HG02970 (cell line): Measurements from ENCODE around the gene RBM43.
"Not testable (repeated sequence)": the region's sequence is repeated elsewhere in the genome, so short reads cannot be mapped to it uniquely, and the experiment has no call there.

Experiments used
- ATAC-seq: cut with Tn5 transposase; IDR thresholded peaks from one replicate; pipeline ENCODE4 v1.9.1; 2021; ENCODE audit warnings: mild to moderate bottlenecking, moderate library complexity, moderate number of reproducible peaks; ENCODE audit not compliant: unreplicated experiment, low FRiP score

Gene RBM43

DNA sequence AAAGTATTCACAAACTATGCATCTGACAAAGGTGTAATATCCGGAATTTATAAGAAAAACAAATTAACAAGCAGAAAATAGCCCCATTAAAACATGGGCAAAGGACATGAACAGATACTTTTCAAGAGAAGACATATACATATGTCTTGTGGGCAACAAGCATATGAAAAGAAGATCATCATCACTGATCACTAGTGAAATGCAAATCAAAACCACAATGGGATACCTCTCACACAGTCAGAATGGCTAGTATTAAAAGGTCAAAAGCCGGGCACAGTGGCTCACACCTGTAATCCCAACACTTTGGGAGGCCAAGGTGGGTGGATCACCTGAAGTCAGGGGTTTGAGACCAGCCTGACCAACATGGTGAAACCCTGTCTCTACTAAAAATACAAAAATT is 28.4 kb downstream of the RBM43 start:
- ATAC-seq, result not testable (repeated sequence)

DNA sequence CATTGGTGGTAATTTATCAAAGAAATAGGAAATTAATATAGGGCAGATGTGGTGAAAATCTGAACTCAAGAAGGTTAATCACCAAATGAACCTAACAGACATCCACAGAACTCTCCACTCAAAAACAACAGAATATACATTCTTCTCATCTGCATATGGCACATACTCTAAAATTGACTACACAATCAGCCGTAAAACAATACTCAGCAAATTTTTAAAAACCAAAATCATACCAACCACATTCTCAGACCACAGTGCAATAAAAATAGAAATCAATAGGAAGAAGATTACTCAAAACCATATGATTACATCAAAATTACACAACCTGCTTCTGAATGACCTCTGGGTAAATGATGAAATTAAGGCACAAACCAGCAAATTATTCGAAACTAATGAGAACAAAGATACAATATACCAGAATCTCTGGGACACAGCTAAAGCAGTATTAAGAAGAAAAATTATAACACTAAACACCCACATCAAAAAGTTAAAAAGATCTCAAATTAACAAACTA is 31.0 kb downstream of the RBM43 start:
- no peak for ATAC-seq

DNA sequence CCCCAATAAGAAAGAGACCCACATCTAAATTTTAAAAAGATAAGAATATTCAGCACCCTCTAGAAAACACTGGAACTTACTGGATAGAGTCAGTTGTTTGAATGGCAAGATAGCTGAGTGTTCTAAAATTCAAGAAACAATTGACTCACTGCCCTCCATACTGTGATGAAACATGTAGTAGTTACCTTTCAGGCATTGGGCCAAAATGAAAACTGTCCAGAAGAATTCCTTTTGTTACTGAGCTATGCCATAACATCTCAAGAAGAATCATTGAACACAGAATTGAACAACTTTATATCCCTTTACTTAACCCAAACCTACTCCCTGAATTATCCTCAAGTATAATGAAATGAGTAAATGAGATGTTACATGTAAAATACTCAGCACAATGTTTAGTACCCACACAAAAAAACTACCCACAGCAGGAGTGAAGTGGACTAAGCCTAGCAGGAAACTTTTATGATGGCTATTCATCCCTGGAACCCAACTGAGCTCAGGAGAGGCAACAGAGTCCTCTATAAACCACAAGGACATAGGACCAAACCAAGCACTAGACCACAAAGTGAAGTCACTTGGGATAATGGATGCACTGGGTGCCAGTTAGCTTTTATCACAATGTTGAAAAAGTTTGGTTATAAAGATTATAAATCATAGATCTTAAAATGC is 32.7 kb downstream of the RBM43 start:
- ATAC-seq, result no peak

DNA sequence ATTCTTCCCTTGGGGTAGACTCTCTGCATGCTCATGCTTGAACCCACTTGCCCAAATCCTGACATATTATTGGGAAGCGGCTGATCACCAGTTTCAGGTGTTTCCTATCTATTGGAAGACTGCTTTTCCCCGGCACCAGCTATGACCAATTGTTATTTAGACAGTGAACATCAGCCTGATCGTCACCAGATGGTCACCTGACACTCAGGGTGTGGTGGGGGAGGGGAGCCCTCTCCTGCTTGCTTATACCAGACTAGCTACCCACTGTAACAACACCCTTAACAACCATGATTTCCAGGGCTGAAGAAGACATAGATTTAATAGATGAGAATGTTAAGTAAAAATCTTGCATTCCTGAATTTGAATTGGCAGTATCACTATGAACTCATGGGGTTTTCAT is 44.3 kb downstream of the RBM43 start:
- no peak for ATAC-seq

DNA sequence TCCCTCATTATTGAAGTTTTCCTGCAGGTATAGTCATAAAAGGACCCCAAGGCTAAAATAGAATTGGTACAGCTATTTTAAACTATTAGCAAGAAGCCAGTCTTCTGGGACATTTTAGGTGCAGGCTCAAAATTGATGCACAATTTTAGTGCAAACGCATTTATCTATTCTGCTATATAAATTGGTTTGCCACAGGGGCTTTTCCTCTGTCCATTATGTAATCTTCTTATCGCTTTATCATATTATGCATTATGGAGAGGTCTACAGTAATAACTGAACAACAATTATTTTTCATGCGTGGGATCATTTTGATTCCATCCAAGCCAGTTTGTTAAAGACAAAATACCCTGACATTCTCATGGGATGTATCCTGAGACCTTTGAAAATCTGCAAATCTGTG is 54.6 kb downstream of the RBM43 start:
- ATAC-seq, result no peak

DNA sequence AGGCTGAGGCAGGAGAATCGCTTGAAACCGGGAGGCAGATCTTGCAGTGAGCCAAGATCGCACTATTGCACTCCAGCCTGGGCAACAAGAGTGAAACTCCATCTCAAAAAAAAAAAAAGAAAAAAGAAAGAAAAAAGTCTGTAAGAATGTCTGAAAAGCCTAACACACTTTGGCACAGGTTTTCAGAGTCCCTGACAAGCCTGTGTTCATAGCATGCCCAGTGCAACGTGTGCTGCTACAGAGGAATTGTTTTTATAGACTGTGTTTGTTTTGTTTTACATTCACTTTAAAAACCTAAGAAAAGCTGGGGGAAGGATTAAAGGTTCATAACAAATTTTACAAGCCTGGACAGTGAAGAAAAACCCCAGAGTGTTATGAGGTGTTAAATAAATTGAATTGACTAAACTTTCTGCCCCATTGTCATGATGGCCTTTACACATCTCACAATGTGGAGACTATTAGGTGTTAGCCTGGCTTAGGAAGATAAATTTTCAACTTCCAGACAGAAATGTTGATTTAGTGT is 55.2 kb downstream of the RBM43 start:
- ATAC-seq, result no peak

DNA sequence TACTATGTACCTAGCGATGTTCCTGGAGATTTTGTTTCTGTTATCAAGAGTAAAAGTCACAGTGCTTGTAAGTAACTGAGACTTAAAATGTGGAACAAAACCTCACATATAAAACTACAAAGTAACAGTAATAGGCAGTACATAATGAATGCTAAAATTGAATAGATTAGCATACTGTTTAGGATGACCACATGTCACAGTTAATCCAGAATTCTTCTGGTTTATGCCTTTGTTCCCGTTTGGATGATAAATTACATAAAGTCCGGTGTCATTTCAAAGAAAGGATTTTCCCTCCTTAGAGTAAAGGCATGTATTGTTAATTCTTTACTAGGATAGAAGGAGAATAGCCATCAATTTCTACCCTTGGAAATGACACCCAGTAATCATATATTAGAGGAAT is 56.1 kb downstream of the RBM43 start:
- ATAC-seq, result no peak

DNA sequence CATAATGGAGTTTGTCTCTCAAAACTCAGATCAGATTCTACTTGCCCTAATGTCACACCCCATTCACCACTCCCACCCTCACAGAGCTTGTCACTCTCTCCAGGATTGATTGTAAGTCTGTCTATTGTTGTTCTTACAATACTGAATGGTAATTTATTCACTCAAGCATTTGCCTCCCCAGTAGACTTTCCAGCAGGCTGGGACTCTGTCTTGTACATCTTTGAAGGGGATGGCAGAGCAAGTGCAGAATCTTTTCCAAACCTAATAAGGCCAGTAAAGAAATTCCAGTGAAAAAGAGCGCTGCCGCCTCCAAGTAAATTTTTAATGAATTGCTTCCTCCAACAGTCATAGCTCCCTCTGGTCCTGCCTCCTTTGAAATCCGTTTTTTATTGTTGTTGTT is 56.9 kb downstream of the RBM43 start:
- no peak for ATAC-seq

DNA sequence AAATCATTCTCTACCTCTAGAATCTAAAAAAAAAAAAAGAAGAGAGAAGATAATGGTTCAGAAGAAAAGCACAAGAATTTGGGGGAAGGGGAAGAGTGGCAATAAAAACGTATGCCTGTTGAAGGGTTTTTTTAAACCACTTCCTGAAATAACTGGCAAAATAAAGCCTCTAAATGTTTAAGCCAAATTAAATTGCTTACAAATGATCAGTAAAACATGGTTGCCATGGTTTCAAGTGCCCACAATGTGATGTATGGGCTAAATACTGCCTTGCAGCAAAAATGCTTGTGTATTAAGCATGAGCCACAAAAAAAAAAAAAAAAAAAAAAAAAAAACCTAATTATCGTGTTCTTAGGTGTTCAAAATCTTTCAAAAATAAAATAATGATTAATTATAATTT is 60.8 kb downstream of the RBM43 start:
- no peak for ATAC-seq

DNA sequence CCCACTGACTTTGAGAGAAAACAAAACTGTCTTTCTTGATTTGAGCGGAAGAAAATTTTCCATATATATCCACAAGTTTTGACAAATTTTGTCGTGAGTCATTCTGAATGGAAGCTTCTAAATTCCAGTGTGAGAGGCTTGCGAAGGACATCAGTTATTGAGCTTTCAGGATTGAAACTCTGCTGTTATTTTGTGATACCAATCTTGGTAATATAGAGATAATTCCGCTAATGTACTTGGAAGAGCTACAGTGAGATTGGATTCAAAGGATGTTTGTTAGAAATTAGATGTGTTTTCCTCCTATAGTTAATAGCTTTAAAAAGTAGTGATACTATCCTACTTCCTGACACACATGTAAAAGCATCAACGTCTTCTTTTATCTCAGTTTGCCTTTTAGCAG is 61.4 kb downstream of the RBM43 start:
- no peak for ATAC-seq

DNA sequence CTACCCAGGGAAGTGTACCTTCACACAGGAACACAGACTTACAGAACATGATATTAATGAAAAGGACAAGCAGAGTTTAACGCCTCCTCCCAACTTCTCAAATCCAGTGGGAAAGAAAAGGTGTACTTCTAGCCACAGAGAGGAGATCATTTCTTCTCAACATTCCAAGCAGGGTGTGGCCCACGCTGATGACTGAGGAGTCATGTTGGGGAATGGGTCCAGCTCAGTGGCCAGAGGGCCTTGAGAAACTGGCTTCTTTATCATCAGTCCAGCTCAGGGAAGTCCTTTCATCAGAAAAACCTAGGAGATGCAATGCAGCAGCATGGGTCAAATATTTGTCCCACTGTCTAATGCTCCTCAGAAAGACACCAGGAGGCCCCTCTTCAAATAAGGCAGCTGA is 63.0 kb downstream of the RBM43 start:
- no peak for ATAC-seq
